Thyroid gland (tissue), 4 donors: ENCODE results near the gene PPP5C. TPM values are rescaled to one million over a fixed set of nuclear protein-coding genes. Genes with fewer than 3 reads are reported as not detected.
A peak's percentile ranks its signal among the peaks of the same experiment; 100 is the strongest.

Source experiments
- DNase-seq, 2 donors: peaks; one replicate each; pipeline ENCODE4 v3.0.0-alpha.2; 2019
- H3K27ac ChIP-seq, 3 donors: fragments of 200-600 bp; sonication (generic); 1 replicate in 2 of 3; 2 replicates in 1 of 3; pipeline ENCODE4 v1.5.1; 2016 to 2019; ENCODE audit warnings: mild to moderate bottlenecking in 1 of 3, moderate library complexity in 1 of 3
- H3K27me3 ChIP-seq: fragments of 200-600 bp; sonication (generic); one replicate; pipeline ENCODE4 v1.5.1; 2019
- H3K36me3 ChIP-seq, 2 donors: fragments of 200-600 bp; sonication (generic); one replicate each; pipeline ENCODE4 v1.5.1; 2016 to 2019
- H3K4me1 ChIP-seq, 2 donors: fragments of 200-600 bp; sonication (generic); one replicate each; pipeline ENCODE4 v1.5.1; 2017 to 2019
- H3K4me3 ChIP-seq, 3 donors: fragments of 200-600 bp; sonication (generic); replicated peaks in 1 of 3; 1 replicate in 2 of 3; 2 replicates in 1 of 3; pipeline ENCODE4 v1.5.1; 2016; ENCODE audit warnings: mild to moderate bottlenecking in 1 of 3
- H3K9me3 ChIP-seq: fragments of 200-600 bp; sonication (generic); one replicate; pipeline ENCODE4 v1.5.1; 2017
- CTCF ChIP-seq, 6 experiments: fragments of 200-600 bp in 3 of 6; fragments of 450-650 bp in 3 of 6; sonication (generic) in 3 of 6; IDR thresholded peaks; one replicate each; pipeline ENCODE4 v1.5.1; 2016 to 2019; ENCODE audit warnings: antibody characterized with exemption in 6 of 6, mild to moderate bottlenecking in 2 of 6, inconsistent platforms in 1 of 6, moderate library complexity in 1 of 6
- POLR2A ChIP-seq, 2 donors: fragments of 450-650 bp; IDR thresholded peaks; one replicate each; pipeline ENCODE4 v1.6.1; 2017; ENCODE audit warnings: antibody characterized with exemption in 2 of 2, mild to moderate bottlenecking in 2 of 2, moderate library complexity in 1 of 2
- WGBS, 2 donors: methylation state at CpG; one replicate each; pipeline ENCODE4 v1.1.5; 2017; 5-methylcytosine and 5-hydroxymethylcytosine counted together
- intact Hi-C: fragments of 100-400 bp; cut with DNase I; formaldehyde crosslinking; loops from one replicate; pipeline ENCODE4 v1.15.1; 2023
- total RNA-seq, 4 donors: library from RNA; depleted of rRNA; stranded (reverse); fragments of >200 nt; gene quantifications; one replicate each; pipeline ENCODE4 v1.2.3, GENCODE V29; 2016

PPP5C gene
- total RNA-seq, 4 donors from 2014 or later, result 63.3 to 112 (median 80.7) TPM

DNA sequence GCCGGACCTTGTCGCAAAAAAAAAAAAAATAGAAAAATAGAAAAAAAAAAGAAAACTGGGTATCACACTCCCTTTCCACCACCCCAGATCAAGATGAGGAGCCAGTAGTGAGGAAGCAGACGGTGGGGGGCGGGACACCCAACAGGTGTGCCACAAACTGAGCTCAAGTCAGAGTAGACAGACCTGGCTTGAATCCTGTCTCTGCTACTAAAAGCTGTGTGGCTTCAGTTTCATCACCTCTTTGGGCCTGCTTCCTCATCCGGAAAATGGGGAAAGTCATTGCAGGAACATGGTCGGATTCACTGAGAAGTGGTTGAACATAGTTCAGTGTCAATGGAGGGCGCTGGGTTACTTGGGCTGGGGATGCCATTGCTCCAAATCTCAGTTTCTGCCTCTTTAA lies 47.2 kb upstream of the PPP5C start:
- Histone ChIP-seq H3K27me3 (no peaks in the 10 kb centered on the region), H3K4me1 (peaks cover 45 to 58% of the 10 kb centered on the region in 2 donors), H3K9me3 (no peaks in the 10 kb centered on the region), H3K4me3 (peak overlapping the region in 1 of 3 donors; percentile 16), H3K27ac (peak overlapping the region; percentile 66 to 83 (median 80)), H3K36me3 (no peaks in the 10 kb centered on the region)
- intact Hi-C loops, result no loop called here
- peak; percentile 50 to 53 for DNase-seq
- TF ChIP-seq CTCF (IDR thresholded peaks at IDR 0.05), result no peak
- TF ChIP-seq POLR2A (IDR thresholded peaks at IDR 0.05), result no peak
- WGBS, 2 donors, result 41 to 51% methylated on average over 7 of the region's 7 CpGs

DNA sequence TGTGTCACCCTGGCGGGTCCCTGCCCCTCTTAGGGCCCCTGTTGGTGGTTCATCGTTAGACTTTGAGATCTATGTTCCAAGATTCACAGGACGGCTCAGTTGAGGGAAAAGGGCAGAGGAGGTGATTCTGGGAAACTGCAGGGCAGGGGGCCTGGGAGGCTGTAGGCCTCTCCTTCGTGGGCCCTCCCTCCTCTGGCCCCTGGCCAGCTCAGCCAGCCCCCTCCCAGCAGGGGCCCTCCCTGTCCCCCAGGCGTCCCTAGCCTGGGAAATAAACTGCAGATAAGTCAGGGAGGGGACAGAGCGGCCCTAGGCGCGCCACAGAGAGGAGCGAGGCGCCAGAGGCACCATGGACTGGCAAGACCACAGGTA lies 43.6 kb upstream of the PPP5C start:
- H3K27ac ChIP-seq, result peak overlapping the region in 2 of 3 donors; percentile 14 to 40
- H3K4me1 ChIP-seq, result peaks cover 38 to 39% of the 10 kb centered on the region in 2 donors
- H3K4me3 ChIP-seq, result no peak overlapping the region
- WGBS, 2 donors, result 53 to 63% methylated on average over 4 to 7 of the region's 10 CpGs
- no peaks in the 10 kb centered on the region for H3K9me3 ChIP-seq
- no peak for DNase-seq
- no peaks in the 10 kb centered on the region for H3K27me3 ChIP-seq
- TF ChIP-seq POLR2A (IDR thresholded peaks at IDR 0.05), result no peak
- TF ChIP-seq CTCF (IDR thresholded peaks at IDR 0.05), result no peak
- intact Hi-C loops, result no loop called here
- peaks cover 0 to 3% of the 10 kb centered on the region in 2 donors for H3K36me3 ChIP-seq

DNA sequence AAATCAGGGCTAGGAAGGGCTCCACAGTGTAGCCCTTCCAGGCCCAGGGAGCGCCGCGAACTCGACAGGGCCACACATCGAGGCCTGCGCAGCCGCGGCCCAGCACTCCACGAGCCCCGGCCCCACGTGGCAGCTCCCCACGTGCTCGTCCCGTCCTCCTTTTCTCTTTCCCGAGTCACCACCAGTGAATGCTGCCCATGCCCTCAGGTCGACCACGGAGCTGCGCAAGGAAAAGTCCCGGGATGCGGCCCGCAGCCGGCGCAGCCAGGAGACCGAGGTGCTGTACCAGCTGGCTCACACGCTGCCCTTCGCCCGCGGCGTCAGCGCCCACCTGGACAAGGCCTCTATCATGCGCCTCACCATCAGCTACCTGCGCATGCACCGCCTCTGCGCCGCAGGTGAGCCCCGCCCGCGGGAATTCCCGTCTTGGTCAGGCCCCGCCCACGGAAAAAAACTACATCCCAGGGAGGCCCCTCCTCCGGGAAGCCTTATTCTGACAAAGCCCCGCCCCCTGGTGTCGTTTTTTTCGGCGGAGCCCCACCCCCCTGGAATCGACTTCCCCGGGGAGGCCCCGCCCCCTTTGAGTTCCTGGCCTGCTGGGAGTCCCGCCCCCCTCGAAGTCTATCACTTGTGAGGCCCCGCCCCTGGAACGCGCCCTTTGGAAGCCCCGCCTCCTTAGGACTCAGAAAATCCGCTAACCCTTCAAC lies 43.0 kb upstream of the PPP5C start:
- Histone ChIP-seq H3K27ac (peak overlapping the region in 2 of 3 donors; percentile 14 to 40), H3K4me1 (peaks cover 33 to 34% of the 10 kb centered on the region in 2 donors), H3K9me3 (no peaks in the 10 kb centered on the region), H3K27me3 (no peaks in the 10 kb centered on the region), H3K36me3 (peaks cover 0 to 3% of the 10 kb centered on the region in 2 donors), H3K4me3 (no peak overlapping the region)
- intact Hi-C loops, result no loop called here
- WGBS, 2 donors, result 56 to 70% methylated on average over 19 to 35 of the region's 56 CpGs
- TF ChIP-seq CTCF (IDR thresholded peaks at IDR 0.05) (no peak), POLR2A (IDR thresholded peaks at IDR 0.05) (no peak)
- DNase-seq, result peak; percentile 30 to 52

DNA sequence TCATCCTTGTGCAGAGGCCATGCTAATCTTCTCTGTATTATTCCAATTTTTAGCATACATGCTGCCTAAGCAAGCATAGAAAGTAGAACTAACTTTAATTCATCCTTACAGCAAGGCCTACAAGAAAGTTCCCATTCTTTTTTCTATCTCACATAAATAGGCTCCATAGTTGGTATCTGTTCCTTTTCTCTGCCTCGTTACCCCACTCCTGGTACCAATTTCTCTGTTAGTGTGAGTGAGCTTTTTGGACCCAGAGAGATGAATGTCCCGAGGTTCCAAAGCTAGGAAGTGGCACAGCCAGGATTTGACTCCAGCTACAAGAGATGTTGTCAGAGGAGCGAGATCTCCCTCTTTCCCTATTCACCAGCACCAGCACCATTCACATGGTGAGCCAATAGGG lies 40.4 kb upstream of the PPP5C start:
- Histone ChIP-seq H3K36me3 (peaks cover 0 to 5% of the 10 kb centered on the region in 2 donors), H3K9me3 (no peaks in the 10 kb centered on the region), H3K4me1 (peaks cover 6 to 10% of the 10 kb centered on the region in 2 donors), H3K4me3 (no peak overlapping the region), H3K27ac (no peak overlapping the region), H3K27me3 (no peaks in the 10 kb centered on the region)
- intact Hi-C loops, result no loop called here
- no peak for DNase-seq
- 93 to 95% methylated on average over 3 of the region's 3 CpGs for WGBS, 2 donors
- no peak for TF ChIP-seq CTCF (IDR thresholded peaks at IDR 0.05)
- no peak for TF ChIP-seq POLR2A (IDR thresholded peaks at IDR 0.05)

GRCh38 chr19:46308510-46308909 lies 38.4 kb upstream of the PPP5C start:
- intact Hi-C loops, result no loop called here
- WGBS, 2 donors, result 87 to 98% methylated on average over 5 to 10 of the region's 15 CpGs
- Histone ChIP-seq H3K27ac (no peak overlapping the region), H3K4me3 (no peak overlapping the region), H3K4me1 (peaks cover 4% of the 10 kb centered on the region in 2 donors), H3K27me3 (no peaks in the 10 kb centered on the region), H3K36me3 (peaks cover 0 to 12% of the 10 kb centered on the region in 2 donors), H3K9me3 (no peaks in the 10 kb centered on the region)
- no peak for DNase-seq
- TF ChIP-seq CTCF (IDR thresholded peaks at IDR 0.05) (no peak), POLR2A (IDR thresholded peaks at IDR 0.05) (no peak)
